Measurements from ENCODE around the gene NR3C2. TPM values are rescaled to one million over a fixed set of nuclear protein-coding genes. Genes with fewer than 3 reads are reported as not detected.

The NR3C2 gene
- total and polyA plus RNA-seq, 2 of the 4 experiments (the other 2 are of a cell fraction), result 1.1 to 2.3 TPM

DNA sequence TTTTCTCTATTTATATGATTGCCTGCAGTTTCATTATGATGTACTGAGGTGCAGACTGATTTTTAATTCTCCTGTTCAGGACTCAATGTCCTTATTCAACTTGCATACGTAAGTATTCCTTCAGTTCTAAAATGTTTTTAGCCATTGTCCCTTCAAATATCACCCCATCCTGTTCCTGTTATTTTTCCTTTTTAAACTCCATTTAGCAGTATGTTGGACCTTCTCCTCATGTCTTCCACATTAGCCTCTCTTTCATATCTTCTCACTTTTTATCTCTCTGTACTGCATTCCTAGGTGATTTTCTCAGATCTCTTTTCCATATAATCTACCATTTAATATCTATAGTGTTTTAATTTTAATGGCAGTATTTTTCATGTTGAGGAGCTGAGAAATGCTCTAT lies 317.7 kb downstream of the NR3C2 start:
- Histone ChIP-seq H3K36me3 (ENCODE audit: control insufficient read depth, insufficient read depth, low read length) (no peaks in the 10 kb centered on the region), H3K18ac (ENCODE audit: low read depth, low read length) (no peak overlapping the region), H2AK5ac (ENCODE audit: low read depth, low read length) (no peak overlapping the region), H3K79me1 (ENCODE audit: low read depth in 1 of 2, low read length in 2 of 2) (no peaks in the 10 kb centered on the region), H3K4ac (ENCODE audit: low read depth, low read length) (no peak overlapping the region), H4K5ac (ENCODE audit: low read depth, low read length) (no peak overlapping the region), H3K4me3 (ENCODE audit: insufficient read depth, low read depth, low read length) (no peak overlapping the region), H4K20me1 (ENCODE audit: insufficient read depth, low read length) (no peaks in the 10 kb centered on the region), H3K9me1 (ENCODE audit: insufficient read depth, low read length) (no peaks in the 10 kb centered on the region), H2BK5ac (ENCODE audit: low read depth, low read length, poor library complexity, severe bottlenecking) (no peak overlapping the region), H3K23ac (ENCODE audit: low read depth, low read length) (no peak overlapping the region), H2BK20ac (ENCODE audit: low read depth, low read length) (no peak overlapping the region), H3K27me3 (ENCODE audit: control insufficient read depth, insufficient read depth, low read length) (no peaks in the 10 kb centered on the region), H2BK15ac (ENCODE audit: low read depth, low read length) (no peak overlapping the region), H2AK9ac (replicated peaks; ENCODE audit: low read depth, low read length, poor library complexity) (no peak overlapping the region), H3K9ac (ENCODE audit: low read depth, low read length) (no peak overlapping the region), H4K91ac (ENCODE audit: insufficient read depth, low read depth, low read length) (no peak overlapping the region), H3K9me3 (ENCODE audit: control insufficient read depth, insufficient read depth, low read length) (0 out of 2 replicates have a peak, but pooled peaks cover 2% of the 10 kb centered on the region), H2BK120ac (ENCODE audit: low read depth, low read length) (no peak overlapping the region), H3K27ac (ENCODE audit: insufficient read depth, low read length) (no peak overlapping the region), H4K8ac (ENCODE audit: low read depth in 2 of 2, low read length in 2 of 2) (no peak overlapping the region), H3K4me2 (ENCODE audit: low read depth, low read length) (no peak overlapping the region), H3K14ac (replicated peaks; ENCODE audit: low read depth, low read length) (no peak overlapping the region), H3K56ac (ENCODE audit: extremely low read depth, insufficient read depth, low read length) (no peak overlapping the region), H2AFZ (replicated peaks; ENCODE audit: low read length, poor library complexity) (no peak overlapping the region), H3K4me1 (ENCODE audit: control insufficient read depth, insufficient read depth, low read length) (no peaks in the 10 kb centered on the region)
- TF ChIP-seq SMC3 (IDR thresholded peaks at IDR 0.05; ENCODE audit: low read depth, low read length), result no peak
- TF ChIP-seq RAD21 (IDR thresholded peaks at IDR 0.05; ENCODE audit: low read length), result no peak
- TF ChIP-seq CHD1 (IDR thresholded peaks at IDR 0.05; ENCODE audit: low read depth, low read length), result no peak
- no peak for TF ChIP-seq MXI1 (IDR thresholded peaks at IDR 0.05; ENCODE audit: borderline replicate concordance, low read depth, low read length)
- TF ChIP-seq FOS (IDR thresholded peaks at IDR 0.05; ENCODE audit: low read depth, low read length), result no peak
- TF ChIP-seq RFX5 (IDR thresholded peaks at IDR 0.05; ENCODE audit: low read depth, low read length), result no peak
- TF ChIP-seq MAFK (IDR thresholded peaks at IDR 0.05; ENCODE audit: low read depth, low read length), result no peak
- TF ChIP-seq, protein P1, sequence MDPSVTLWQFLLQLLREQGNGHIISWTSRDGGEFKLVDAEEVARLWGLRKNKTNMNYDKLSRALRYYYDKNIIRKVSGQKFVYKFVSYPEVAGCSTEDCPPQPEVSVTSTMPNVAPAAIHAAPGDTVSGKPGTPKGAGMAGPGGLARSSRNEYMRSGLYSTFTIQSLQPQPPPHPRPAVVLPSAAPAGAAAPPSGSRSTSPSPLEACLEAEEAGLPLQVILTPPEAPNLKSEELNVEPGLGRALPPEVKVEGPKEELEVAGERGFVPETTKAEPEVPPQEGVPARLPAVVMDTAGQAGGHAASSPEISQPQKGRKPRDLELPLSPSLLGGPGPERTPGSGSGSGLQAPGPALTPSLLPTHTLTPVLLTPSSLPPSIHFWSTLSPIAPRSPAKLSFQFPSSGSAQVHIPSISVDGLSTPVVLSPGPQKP (IDR thresholded peaks at IDR 0.05; ENCODE audit: borderline replicate concordance, low read depth, low read length), result no peak
- no peak for TF ChIP-seq RCOR1 (IDR thresholded peaks at IDR 0.05; ENCODE audit: insufficient replicate concordance, low read length)
- no peak for TF ChIP-seq NFE2L2 (IDR thresholded peaks at IDR 0.05; ENCODE audit: low read depth, low read length)
- TF ChIP-seq BHLHE40 (IDR thresholded peaks at IDR 0.05; ENCODE audit: low read depth, low read length), result no peak
- TF ChIP-seq POLR2A (IDR thresholded peaks at IDR 0.05; ENCODE audit: low read depth, low read length), result no peak
- TF ChIP-seq MAZ (IDR thresholded peaks at IDR 0.05; ENCODE audit: borderline replicate concordance, low read depth, low read length), result no peak
- TF ChIP-seq, protein P2, sequence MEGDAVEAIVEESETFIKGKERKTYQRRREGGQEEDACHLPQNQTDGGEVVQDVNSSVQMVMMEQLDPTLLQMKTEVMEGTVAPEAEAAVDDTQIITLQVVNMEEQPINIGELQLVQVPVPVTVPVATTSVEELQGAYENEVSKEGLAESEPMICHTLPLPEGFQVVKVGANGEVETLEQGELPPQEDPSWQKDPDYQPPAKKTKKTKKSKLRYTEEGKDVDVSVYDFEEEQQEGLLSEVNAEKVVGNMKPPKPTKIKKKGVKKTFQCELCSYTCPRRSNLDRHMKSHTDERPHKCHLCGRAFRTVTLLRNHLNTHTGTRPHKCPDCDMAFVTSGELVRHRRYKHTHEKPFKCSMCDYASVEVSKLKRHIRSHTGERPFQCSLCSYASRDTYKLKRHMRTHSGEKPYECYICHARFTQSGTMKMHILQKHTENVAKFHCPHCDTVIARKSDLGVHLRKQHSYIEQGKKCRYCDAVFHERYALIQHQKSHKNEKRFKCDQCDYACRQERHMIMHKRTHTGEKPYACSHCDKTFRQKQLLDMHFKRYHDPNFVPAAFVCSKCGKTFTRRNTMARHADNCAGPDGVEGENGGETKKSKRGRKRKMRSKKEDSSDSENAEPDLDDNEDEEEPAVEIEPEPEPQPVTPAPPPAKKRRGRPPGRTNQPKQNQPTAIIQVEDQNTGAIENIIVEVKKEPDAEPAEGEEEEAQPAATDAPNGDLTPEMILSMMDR (conservative IDR thresholded peaks at IDR 0.05; ENCODE audit: low read depth, low read length), result no peak
- TF ChIP-seq, protein P3, sequence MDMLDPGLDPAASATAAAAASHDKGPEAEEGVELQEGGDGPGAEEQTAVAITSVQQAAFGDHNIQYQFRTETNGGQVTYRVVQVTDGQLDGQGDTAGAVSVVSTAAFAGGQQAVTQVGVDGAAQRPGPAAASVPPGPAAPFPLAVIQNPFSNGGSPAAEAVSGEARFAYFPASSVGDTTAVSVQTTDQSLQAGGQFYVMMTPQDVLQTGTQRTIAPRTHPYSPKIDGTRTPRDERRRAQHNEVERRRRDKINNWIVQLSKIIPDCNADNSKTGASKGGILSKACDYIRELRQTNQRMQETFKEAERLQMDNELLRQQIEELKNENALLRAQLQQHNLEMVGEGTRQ (IDR thresholded peaks at IDR 0.05; ENCODE audit: low read depth, low read length), result no peak
- TF ChIP-seq CEBPB (IDR thresholded peaks at IDR 0.05; ENCODE audit: low read depth, low read length), result no peak
- no peak for ATAC-seq (ENCODE audit: low read depth)
- dilution Hi-C loops (cut with HindIII; ENCODE audit: low sequenced_read_pairs, unreplicated experiment) (no loop called here), intact Hi-C loops (cut with micrococcal nuclease) (no loop called here), in situ Hi-C loops (cut with MboI; ENCODE audit: low sequenced_read_pairs) (no loop called here)
- ChIA-PET CTCF (no interaction called here), POLR2A (ENCODE audit: unreplicated experiment) (no interaction called here)
- WGBS, 2 experiments (ENCODE audit: extremely low coverage in 2 of 2, insufficient read length in 1 of 2), result 67% methylated on average over 1 of the region's 1 CpG; no CpG with 5 or more reads in 1 of the 2 experiments
- BruUV-seq (replicated peaks), result no TSS peak
- DNase-seq, result no peak

Measured in IMR-90 (cell line).